ENCODE results near the gene VPS41.

Gene VPS41

DNA sequence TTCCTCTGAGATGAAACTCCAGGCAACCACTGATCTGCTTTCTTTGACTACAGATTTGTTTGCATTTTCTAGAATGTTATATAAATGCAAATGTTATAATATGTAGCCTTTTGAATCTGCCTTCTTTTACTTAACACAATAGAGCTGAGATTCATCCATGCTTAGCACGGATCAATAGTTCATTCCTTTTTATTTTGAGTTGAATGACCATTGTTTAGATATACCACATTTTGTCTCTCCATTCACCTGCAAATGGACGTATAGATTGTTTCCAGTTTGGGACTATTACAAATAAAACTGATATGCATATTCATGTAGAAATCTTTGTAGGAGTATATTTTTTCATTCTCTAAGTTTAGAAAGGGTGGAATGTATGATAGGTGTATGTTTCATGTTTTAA, 57.7 kb downstream of the VPS41 start:
- Histone ChIP-seq H3K9ac (no peak overlapping the region), H2AFZ (ENCODE audit: low read depth) (no peak overlapping the region), H4K20me1 (ENCODE audit: insufficient read depth) (no peaks in the 10 kb centered on the region), H3K27ac (no peak overlapping the region), H3K4me2 (no peak overlapping the region), H3K36me3 (ENCODE audit: insufficient read depth) (no peaks in the 10 kb centered on the region), H3K4me1 (ENCODE audit: low read depth, poor library complexity, severe bottlenecking) (no peaks in the 10 kb centered on the region), H3K79me2 (ENCODE audit: insufficient read depth, low read depth) (no peaks in the 10 kb centered on the region), H3K27me3 (ENCODE audit: insufficient read depth, low read depth) (no peaks in the 10 kb centered on the region), H3K4me3 (IDR thresholded peaks at IDR 0.05; ENCODE audit: insufficient read depth, low read depth, low read length) (no peak overlapping the region)
- TF ChIP-seq, protein P1, sequence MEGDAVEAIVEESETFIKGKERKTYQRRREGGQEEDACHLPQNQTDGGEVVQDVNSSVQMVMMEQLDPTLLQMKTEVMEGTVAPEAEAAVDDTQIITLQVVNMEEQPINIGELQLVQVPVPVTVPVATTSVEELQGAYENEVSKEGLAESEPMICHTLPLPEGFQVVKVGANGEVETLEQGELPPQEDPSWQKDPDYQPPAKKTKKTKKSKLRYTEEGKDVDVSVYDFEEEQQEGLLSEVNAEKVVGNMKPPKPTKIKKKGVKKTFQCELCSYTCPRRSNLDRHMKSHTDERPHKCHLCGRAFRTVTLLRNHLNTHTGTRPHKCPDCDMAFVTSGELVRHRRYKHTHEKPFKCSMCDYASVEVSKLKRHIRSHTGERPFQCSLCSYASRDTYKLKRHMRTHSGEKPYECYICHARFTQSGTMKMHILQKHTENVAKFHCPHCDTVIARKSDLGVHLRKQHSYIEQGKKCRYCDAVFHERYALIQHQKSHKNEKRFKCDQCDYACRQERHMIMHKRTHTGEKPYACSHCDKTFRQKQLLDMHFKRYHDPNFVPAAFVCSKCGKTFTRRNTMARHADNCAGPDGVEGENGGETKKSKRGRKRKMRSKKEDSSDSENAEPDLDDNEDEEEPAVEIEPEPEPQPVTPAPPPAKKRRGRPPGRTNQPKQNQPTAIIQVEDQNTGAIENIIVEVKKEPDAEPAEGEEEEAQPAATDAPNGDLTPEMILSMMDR (conservative IDR thresholded peaks at IDR 0.05; ENCODE audit: low read depth, low read length): no peak

DNA sequence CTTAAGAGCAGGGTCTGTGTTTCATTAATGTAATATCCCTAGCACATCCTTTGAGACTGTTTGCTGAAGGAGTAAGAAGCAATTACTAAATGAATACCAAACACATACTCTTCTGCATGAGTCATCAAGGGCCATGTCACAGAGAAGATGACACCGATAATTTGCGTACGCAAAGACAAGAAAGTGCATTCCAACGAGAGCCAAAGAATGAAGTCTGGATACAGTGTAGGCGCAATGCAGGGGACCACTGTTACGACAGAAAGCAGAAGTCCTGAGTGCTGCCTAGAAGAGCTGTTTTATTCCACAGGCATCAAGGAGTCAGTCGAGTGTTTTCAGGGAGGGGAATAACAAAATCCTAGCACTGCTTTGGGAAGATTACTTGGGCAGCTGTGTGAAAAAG, 62.7 kb downstream of the VPS41 start:
- Histone ChIP-seq H3K9ac (no peak overlapping the region), H3K36me3 (ENCODE audit: insufficient read depth) (no peaks in the 10 kb centered on the region), H2AFZ (ENCODE audit: low read depth) (no peak overlapping the region), H3K27me3 (ENCODE audit: insufficient read depth, low read depth) (no peaks in the 10 kb centered on the region), H3K4me1 (ENCODE audit: low read depth, poor library complexity, severe bottlenecking) (no peaks in the 10 kb centered on the region), H4K20me1 (ENCODE audit: insufficient read depth) (no peaks in the 10 kb centered on the region), H3K27ac (no peak overlapping the region), H3K4me3 (IDR thresholded peaks at IDR 0.05; ENCODE audit: insufficient read depth, low read depth, low read length) (no peak overlapping the region), H3K79me2 (ENCODE audit: insufficient read depth, low read depth) (0 out of 2 replicates have a peak, but pooled peaks cover 3% of the 10 kb centered on the region), H3K4me2 (no peak overlapping the region)
- TF ChIP-seq, protein P1 (conservative IDR thresholded peaks at IDR 0.05; ENCODE audit: low read depth, low read length): no peak

DNA sequence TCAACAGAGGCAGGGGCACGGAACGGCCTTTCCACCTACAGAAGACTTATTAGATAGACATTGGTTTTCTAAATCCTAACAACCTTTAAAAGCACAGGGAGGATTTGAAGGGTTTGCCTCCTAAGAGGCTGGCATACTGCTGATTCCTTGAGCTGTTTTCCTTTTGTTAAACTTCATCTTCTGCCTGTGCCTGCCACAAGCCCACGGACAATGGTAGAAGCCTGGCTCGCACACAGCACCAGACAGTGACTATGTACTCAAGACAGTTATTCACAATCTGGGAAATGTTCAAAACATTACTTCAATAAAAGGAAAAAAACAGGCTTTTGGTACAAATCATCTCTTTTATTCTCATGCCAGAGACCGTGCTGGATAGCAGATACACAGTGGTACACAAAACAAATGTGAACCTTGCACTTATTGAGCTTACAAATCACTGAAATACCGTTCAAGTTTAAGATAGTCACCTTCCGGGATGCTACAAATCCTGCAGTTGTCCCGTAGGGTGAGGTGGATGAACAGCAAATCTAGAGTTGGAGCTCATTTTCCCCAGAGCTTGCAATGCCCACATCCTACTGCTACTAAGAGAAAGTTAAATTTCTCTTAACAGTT, 63.9 kb downstream of the VPS41 start:
- TF ChIP-seq, protein P1 (conservative IDR thresholded peaks at IDR 0.05; ENCODE audit: low read depth, low read length): no peak
- H3K36me3 ChIP-seq (ENCODE audit: insufficient read depth): no peaks in the 10 kb centered on the region
- H2AFZ ChIP-seq (ENCODE audit: low read depth): no peak overlapping the region
- H3K9ac ChIP-seq: no peak overlapping the region
- H4K20me1 ChIP-seq (ENCODE audit: insufficient read depth): no peaks in the 10 kb centered on the region
- no peaks in the 10 kb centered on the region for H3K27me3 ChIP-seq (ENCODE audit: insufficient read depth, low read depth)
- H3K79me2 ChIP-seq (ENCODE audit: insufficient read depth, low read depth): 0 out of 2 replicates have a peak, but pooled peaks cover 3% of the 10 kb centered on the region
- no peak overlapping the region for H3K4me2 ChIP-seq
- H3K4me3 ChIP-seq (IDR thresholded peaks at IDR 0.05; ENCODE audit: insufficient read depth, low read depth, low read length): no peak overlapping the region
- H3K4me1 ChIP-seq (ENCODE audit: low read depth, poor library complexity, severe bottlenecking): no peaks in the 10 kb centered on the region
- H3K27ac ChIP-seq: no peak overlapping the region

DNA sequence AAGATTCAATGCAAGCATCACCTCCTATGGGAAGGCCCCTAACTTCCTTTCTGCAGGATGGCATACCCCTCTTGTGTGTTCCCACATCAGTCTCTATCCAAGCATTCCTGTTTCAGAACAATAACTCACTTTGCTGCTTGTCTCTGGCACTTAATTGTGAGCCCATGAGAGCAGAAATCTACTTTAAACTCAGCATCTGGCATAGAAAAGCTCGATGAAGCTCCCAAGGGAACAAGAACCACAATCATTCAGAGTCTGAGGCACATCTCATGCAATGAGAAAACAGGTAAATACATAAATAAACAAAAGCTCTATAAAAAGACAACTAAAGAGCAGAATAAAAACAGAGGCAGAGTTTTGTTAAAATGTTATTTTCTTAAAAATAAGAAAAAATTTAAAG, 66.2 kb downstream of the VPS41 start:
- Histone ChIP-seq H3K4me2 (no peak overlapping the region), H3K4me1 (ENCODE audit: low read depth, poor library complexity, severe bottlenecking) (no peaks in the 10 kb centered on the region), H3K27ac (no peak overlapping the region), H3K4me3 (IDR thresholded peaks at IDR 0.05; ENCODE audit: insufficient read depth, low read depth, low read length) (no peak overlapping the region), H2AFZ (ENCODE audit: low read depth) (no peak overlapping the region), H3K27me3 (ENCODE audit: insufficient read depth, low read depth) (no peaks in the 10 kb centered on the region), H3K9ac (no peak overlapping the region), H4K20me1 (ENCODE audit: insufficient read depth) (no peaks in the 10 kb centered on the region), H3K36me3 (ENCODE audit: insufficient read depth) (no peaks in the 10 kb centered on the region), H3K79me2 (ENCODE audit: insufficient read depth, low read depth) (0 out of 2 replicates have a peak, but pooled peaks cover 3% of the 10 kb centered on the region)
- TF ChIP-seq, protein P1 (conservative IDR thresholded peaks at IDR 0.05; ENCODE audit: low read depth, low read length): no peak
